Endothelial cell of umbilical vein (primary cell): ENCODE results near the gene SORCS2.

Experiments used
- CTCF ChIP-seq, 2 donors: IDR thresholded peaks; 1 replicate in 1 of 2; 2 replicates in 1 of 2; pipeline ENCODE4 v1.5.1; 2011; ENCODE audit warnings: low read length in 2 of 2, mild to moderate bottlenecking in 2 of 2, moderate library complexity in 2 of 2, control low read depth in 1 of 2, inconsistent platforms in 1 of 2, low read depth in 1 of 2; ENCODE audit not compliant: insufficient read depth in 1 of 2; ENCODE audit errors: extremely low read depth in 1 of 2
- EZH2 ChIP-seq: IDR thresholded peaks from 2 replicates; pipeline ENCODE4 v1.6.1; 2012; ENCODE audit warnings: borderline replicate concordance, low read depth, mild to moderate bottlenecking, moderate library complexity, low read length, inconsistent platforms; ENCODE audit not compliant: severe bottlenecking
- GATA2 ChIP-seq: IDR thresholded peaks from 2 replicates; pipeline ENCODE4 v1.7.0; 2011; ENCODE audit warnings: low read depth, mild to moderate bottlenecking, moderate library complexity, mixed read lengths, low read length; ENCODE audit not compliant: insufficient read length, insufficient read depth
- MYC ChIP-seq: IDR thresholded peaks from one replicate; pipeline ENCODE4 v1.6.1; 2011; ENCODE audit warnings: mild to moderate bottlenecking, low read depth, low read length
- POLR2A ChIP-seq: IDR thresholded peaks from 2 replicates; pipeline ENCODE4 v1.6.1; 2012; ENCODE audit warnings: low read depth, mild to moderate bottlenecking, control low read depth, low read length

GRCh38 chr4:7529368-7530080 lies 337.2 kb downstream of the SORCS2 start:
- no peak for TF ChIP-seq CTCF (IDR thresholded peaks at IDR 0.05; ENCODE audit: extremely low read depth in 1 of 2, insufficient read depth in 1 of 2, low read depth in 1 of 2, low read length in 2 of 2)
- no peak for TF ChIP-seq GATA2
- no peak for TF ChIP-seq POLR2A
- TF ChIP-seq EZH2, result no peak
- no peak for TF ChIP-seq MYC
